HG03039 (cell line): ENCODE results near the gene FARS2.

ENCODE experiments used
- ATAC-seq: cut with Tn5 transposase; IDR thresholded peaks from one replicate; pipeline ENCODE4 v1.9.1; 2021; ENCODE audit warnings: mild to moderate bottlenecking, moderate library complexity; ENCODE audit not compliant: unreplicated experiment

Gene FARS2

GRCh38 chr6:5365436-5366195, 104.3 kb downstream of the FARS2 start:
- ATAC-seq: no peak

GRCh38 chr6:5366941-5367340, 105.6 kb downstream of the FARS2 start:
- ATAC-seq: no peak

- no peak for ATAC-seq
These were observed 106.2 kb downstream of the FARS2 start for GRCh38 chr6:5367510-5367909.

- ATAC-seq: no peak
These were observed 112.1 kb downstream of the FARS2 start for GRCh38 chr6:5373430-5373829.

- ATAC-seq: no peak
These were observed 117.0 kb downstream of the FARS2 start for GRCh38 chr6:5378331-5378730.

- no peak for ATAC-seq
These were observed 118.4 kb downstream of the FARS2 start for GRCh38 chr6:5379647-5380242.

GRCh38 chr6:5383856-5384255, 122.5 kb downstream of the FARS2 start:
- ATAC-seq: no peak

- no peak for ATAC-seq
These were observed 123.0 kb downstream of the FARS2 start for GRCh38 chr6:5384276-5384675.

- no peak for ATAC-seq
These were observed 127.0 kb downstream of the FARS2 start for GRCh38 chr6:5388326-5388725.

GRCh38 chr6:5389086-5389745, 127.9 kb downstream of the FARS2 start:
- no peak for ATAC-seq

GRCh38 chr6:5390177-5390576, 128.9 kb downstream of the FARS2 start:
- ATAC-seq: no peak

GRCh38 chr6:5394280-5394679, 133.0 kb downstream of the FARS2 start:
- ATAC-seq: no peak

GRCh38 chr6:5395719-5396118, 134.4 kb downstream of the FARS2 start:
- ATAC-seq: no peak

- no peak for ATAC-seq
These were observed 137.2 kb downstream of the FARS2 start for GRCh38 chr6:5398530-5398929.

- ATAC-seq: no peak
These were observed 138.1 kb downstream of the FARS2 start for GRCh38 chr6:5399391-5399790.

GRCh38 chr6:5401845-5402738, 140.8 kb downstream of the FARS2 start:
- ATAC-seq: no peak

- no peak for ATAC-seq
These were observed 141.8 kb downstream of the FARS2 start for GRCh38 chr6:5403076-5403475.

- ATAC-seq: no peak
These were observed 142.3 kb downstream of the FARS2 start for GRCh38 chr6:5403609-5404008.

GRCh38 chr6:5405976-5406375, 144.7 kb downstream of the FARS2 start:
- no peak for ATAC-seq

- ATAC-seq: no peak
These were observed 150.1 kb downstream of the FARS2 start for GRCh38 chr6:5411414-5411813.

GRCh38 chr6:5412017-5412416, 150.7 kb downstream of the FARS2 start:
- ATAC-seq: no peak
